GM12878 (cell line): ENCODE measurements around the gene MAN2B2.

Experiments used
- CBX3 ChIP-seq: fragments of 200-600 bp; sonication (generic); IDR thresholded peaks from 2 replicates; pipeline ENCODE4 v1.6.1; 2016; ENCODE audit warnings: low read depth, borderline replicate concordance
- CREB1 ChIP-seq: IDR thresholded peaks from 2 replicates; pipeline ENCODE4 v1.6.1; 2012; ENCODE audit warnings: low read depth, mild to moderate bottlenecking, inconsistent platforms
- DPF2 ChIP-seq: fragments of 450-650 bp; IDR thresholded peaks from 2 replicates; pipeline ENCODE4 v1.6.1; 2017; ENCODE audit warnings: mild to moderate bottlenecking
- EP300 ChIP-seq, 2 experiments: fragments of 150-350 bp in 1 of 2; IDR thresholded peaks; 2 replicates each; pipeline ENCODE4 v1.6.1; 2011 to 2012; ENCODE audit warnings: low read depth in 2 of 2, low read length in 2 of 2, borderline replicate concordance in 1 of 2, improper control_type of control experiment in 1 of 2, inconsistent platforms in 1 of 2; ENCODE audit not compliant: control insufficient read depth in 1 of 2
- RAD21 ChIP-seq: IDR thresholded peaks from 2 replicates; pipeline ENCODE4 v1.6.1; 2011; ENCODE audit warnings: mild to moderate bottlenecking, low read depth, low read length, moderate library complexity; ENCODE audit not compliant: insufficient read depth
- STAT1 ChIP-seq: fragments of 450-650 bp; conservative IDR thresholded peaks from 2 replicates; pipeline ENCODE4 v1.6.1; 2014; ENCODE audit warnings: antibody characterized with exemption, mild to moderate bottlenecking
- SUZ12 ChIP-seq: fragments of 200-600 bp; sonication (generic); IDR thresholded peaks from one replicate; pipeline ENCODE4 v1.6.1; 2018; ENCODE audit warnings: antibody characterized with exemption, mild to moderate bottlenecking; ENCODE audit not compliant: unreplicated experiment
- TCF12 ChIP-seq: IDR thresholded peaks from 2 replicates; pipeline ENCODE4 v1.6.1; 2011; ENCODE audit warnings: low read depth, mild to moderate bottlenecking, low read length
- TF ChIP-seq, protein P1 (sequence below), 3 experiments: IDR thresholded peaks in 2 of 3; conservative IDR thresholded peaks in 1 of 3; 2 replicates each; pipeline ENCODE4 v1.5.1; 2011; ENCODE audit warnings: low read depth in 3 of 3, low read length in 3 of 3, mild to moderate bottlenecking in 3 of 3, control low read depth in 2 of 3, moderate library complexity in 2 of 3, inconsistent platforms in 1 of 3, mixed read lengths in 1 of 3; ENCODE audit not compliant: control insufficient read depth in 2 of 3, insufficient read depth in 1 of 3; ENCODE audit errors: extremely low read depth in 1 of 3

DNA sequence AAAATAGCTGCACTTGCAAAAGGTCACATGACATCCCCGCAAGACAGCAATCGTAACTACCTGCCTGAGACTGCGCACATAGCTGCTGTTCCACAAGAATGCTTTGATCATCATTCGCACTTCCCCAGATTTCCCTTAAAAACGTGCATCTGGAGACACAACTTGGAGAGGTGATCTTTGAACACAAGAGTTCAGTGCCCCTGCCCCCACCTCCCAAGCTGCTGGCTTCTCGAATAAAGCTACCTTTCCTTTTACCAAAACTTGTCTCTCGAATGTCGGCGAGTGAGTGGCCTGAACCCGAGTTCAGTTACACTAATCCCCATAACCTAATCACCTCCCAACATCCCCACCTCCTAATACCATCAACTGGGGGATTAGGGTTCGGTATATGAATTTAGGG, 51.1 kb downstream of the MAN2B2 start:
- TF ChIP-seq, protein P1, sequence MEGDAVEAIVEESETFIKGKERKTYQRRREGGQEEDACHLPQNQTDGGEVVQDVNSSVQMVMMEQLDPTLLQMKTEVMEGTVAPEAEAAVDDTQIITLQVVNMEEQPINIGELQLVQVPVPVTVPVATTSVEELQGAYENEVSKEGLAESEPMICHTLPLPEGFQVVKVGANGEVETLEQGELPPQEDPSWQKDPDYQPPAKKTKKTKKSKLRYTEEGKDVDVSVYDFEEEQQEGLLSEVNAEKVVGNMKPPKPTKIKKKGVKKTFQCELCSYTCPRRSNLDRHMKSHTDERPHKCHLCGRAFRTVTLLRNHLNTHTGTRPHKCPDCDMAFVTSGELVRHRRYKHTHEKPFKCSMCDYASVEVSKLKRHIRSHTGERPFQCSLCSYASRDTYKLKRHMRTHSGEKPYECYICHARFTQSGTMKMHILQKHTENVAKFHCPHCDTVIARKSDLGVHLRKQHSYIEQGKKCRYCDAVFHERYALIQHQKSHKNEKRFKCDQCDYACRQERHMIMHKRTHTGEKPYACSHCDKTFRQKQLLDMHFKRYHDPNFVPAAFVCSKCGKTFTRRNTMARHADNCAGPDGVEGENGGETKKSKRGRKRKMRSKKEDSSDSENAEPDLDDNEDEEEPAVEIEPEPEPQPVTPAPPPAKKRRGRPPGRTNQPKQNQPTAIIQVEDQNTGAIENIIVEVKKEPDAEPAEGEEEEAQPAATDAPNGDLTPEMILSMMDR (IDR thresholded peaks at IDR 0.05 in 2 of 3, conservative IDR thresholded peaks at IDR 0.05 in 1 of 3; ENCODE audit: control insufficient read depth in 2 of 3, extremely low read depth in 1 of 3, insufficient read depth in 1 of 3, low read depth in 3 of 3, low read length in 3 of 3) = no peak
- TF ChIP-seq CREB1 (no peak), EP300 (IDR thresholded peaks at IDR 0.05; ENCODE audit: borderline replicate concordance in 1 of 2, control insufficient read depth in 1 of 2, low read depth in 2 of 2, low read length in 2 of 2) (no peak), CBX3 (no peak), DPF2 (no peak), SUZ12 (no peak), STAT1 (no peak), TCF12 (no peak), RAD21 (no peak)
